H9 (cell line): ENCODE data around the gene ZFYVE27. TPM values are rescaled to one million over a fixed set of nuclear protein-coding genes. Genes with fewer than 3 reads are reported as not detected.

ENCODE experiments used
- DNase-seq: peaks from one replicate; pipeline ENCODE4 v3.0.0-alpha.2; 2017
- H2AFZ ChIP-seq: one replicate; pipeline ENCODE4 v1.6.1; 2013; ENCODE audit warnings: mild to moderate bottlenecking, low read length, control low read depth, moderate library complexity
- H2AK5ac ChIP-seq: 2 replicates; pipeline ENCODE4 v1.6.1; 2013; ENCODE audit warnings: low read length, control low read depth, mixed read lengths; ENCODE audit not compliant: insufficient read length
- H2BK120ac ChIP-seq: one replicate; pipeline ENCODE4 v1.6.1; 2013; ENCODE audit warnings: low read depth, mild to moderate bottlenecking, low read length, control low read depth, inconsistent platforms; ENCODE audit not compliant: poor library complexity, severe bottlenecking
- H2BK12ac ChIP-seq: 2 replicates; pipeline ENCODE4 v1.6.1; 2013; ENCODE audit warnings: low read length, control low read depth, mixed read lengths, low read depth; ENCODE audit not compliant: insufficient read length
- H2BK15ac ChIP-seq: 2 replicates; pipeline ENCODE4 v1.6.1; 2013; ENCODE audit warnings: low read depth, low read length, control low read depth
- H2BK20ac ChIP-seq: one replicate; pipeline ENCODE4 v1.6.1; 2013; ENCODE audit warnings: low read depth, mild to moderate bottlenecking, low read length, control low read depth, inconsistent platforms; ENCODE audit not compliant: poor library complexity, severe bottlenecking
- H2BK5ac ChIP-seq: 2 replicates; pipeline ENCODE4 v1.6.1; 2013; ENCODE audit warnings: low read length, control low read depth, mixed read lengths; ENCODE audit not compliant: insufficient read length
- H3K14ac ChIP-seq: 2 replicates; pipeline ENCODE4 v1.6.1; 2013; ENCODE audit warnings: low read length, control low read depth; ENCODE audit not compliant: insufficient read depth
- H3K18ac ChIP-seq: 2 replicates; pipeline ENCODE4 v1.6.1; 2013; ENCODE audit warnings: low read depth, mild to moderate bottlenecking, mixed read lengths, low read length, control low read depth; ENCODE audit not compliant: insufficient read length
- H3K23ac ChIP-seq: 2 replicates; pipeline ENCODE4 v1.6.1; 2013; ENCODE audit warnings: low read length, control low read depth, mixed read lengths, low read depth; ENCODE audit not compliant: insufficient read length
- H3K23me2 ChIP-seq: 2 replicates; pipeline ENCODE4 v1.6.1; 2013; ENCODE audit warnings: low read depth, mild to moderate bottlenecking, mixed read lengths, low read length, control low read depth; ENCODE audit not compliant: insufficient read length, poor library complexity, severe bottlenecking
- H3K27ac ChIP-seq: 2 replicates; pipeline ENCODE4 v1.5.1; 2013; ENCODE audit warnings: low read length, control low read depth, mixed read lengths, low read depth; ENCODE audit not compliant: insufficient read length
- H3K27me3 ChIP-seq: 2 replicates; pipeline ENCODE4 v1.6.1; 2013; ENCODE audit warnings: low read length, control low read depth, inconsistent platforms; ENCODE audit not compliant: insufficient read depth
- H3K4ac ChIP-seq: 2 replicates; pipeline ENCODE4 v1.6.1; 2013; ENCODE audit warnings: low read depth, mild to moderate bottlenecking, control low read depth, inconsistent platforms, low read length, moderate library complexity
- H3K4me1 ChIP-seq: 2 replicates; pipeline ENCODE4 v1.6.1; 2013; ENCODE audit warnings: low read length, control low read depth, inconsistent platforms; ENCODE audit not compliant: insufficient read depth
- H3K4me2 ChIP-seq: 2 replicates; pipeline ENCODE4 v1.6.1; 2013; ENCODE audit warnings: low read length, control low read depth, mixed read lengths; ENCODE audit not compliant: insufficient read length, insufficient read depth
- H3K56ac ChIP-seq: 2 replicates; pipeline ENCODE4 v1.6.1; 2013; ENCODE audit warnings: low read depth, mild to moderate bottlenecking, mixed read lengths, low read length, control low read depth; ENCODE audit not compliant: insufficient read length
- H3K79me1 ChIP-seq: 2 replicates; pipeline ENCODE4 v1.6.1; 2013; ENCODE audit warnings: low read depth, mild to moderate bottlenecking, moderate library complexity, low read length, control low read depth, inconsistent platforms; ENCODE audit not compliant: insufficient read depth, poor library complexity, severe bottlenecking
- H3K79me2 ChIP-seq: 2 replicates; pipeline ENCODE4 v1.6.1; 2013; ENCODE audit warnings: low read length, control low read depth, inconsistent platforms; ENCODE audit not compliant: insufficient read depth
- H3K9ac ChIP-seq: 2 replicates; pipeline ENCODE4 v1.6.1; 2013; ENCODE audit warnings: low read length, control low read depth, mixed read lengths; ENCODE audit not compliant: insufficient read length; ENCODE audit errors: extremely low read depth
- H3K9me3 ChIP-seq: one replicate; pipeline ENCODE4 v1.6.1; 2013; ENCODE audit warnings: low read depth, low read length, inconsistent platforms; ENCODE audit not compliant: control insufficient read depth
- H3T11ph ChIP-seq: one replicate; pipeline ENCODE4 v1.6.1; 2013; ENCODE audit warnings: mild to moderate bottlenecking, low read length, control low read depth, inconsistent platforms
- H4K20me1 ChIP-seq: one replicate; pipeline ENCODE4 v1.6.1; 2013; ENCODE audit not compliant: control insufficient read depth, insufficient read length, insufficient read depth
- H4K5ac ChIP-seq: 2 replicates; pipeline ENCODE4 v1.6.1; 2013; ENCODE audit warnings: low read depth, mild to moderate bottlenecking, mixed read lengths, low read length, control low read depth; ENCODE audit not compliant: insufficient read length
- H4K8ac ChIP-seq: replicated peaks from 2 replicates; pipeline ENCODE4 v1.6.1; 2013; ENCODE audit warnings: low read length, control low read depth, mixed read lengths, low read depth; ENCODE audit not compliant: insufficient read length
- H4K91ac ChIP-seq: 2 replicates; pipeline ENCODE4 v1.6.1; 2013; ENCODE audit warnings: low read depth, mild to moderate bottlenecking, moderate library complexity, mixed read lengths, low read length, control low read depth; ENCODE audit not compliant: insufficient read length
- H3K27ac Mint-ChIP-seq, 3 experiments: 2 replicates in 2 of 3; 3 replicates in 1 of 3; pipeline ENCODE4 v1.8.0; 2020 to 2021; ENCODE audit warnings: mixed read lengths in 3 of 3, mild to moderate bottlenecking in 1 of 3, moderate library complexity in 1 of 3
- H3K27me3 Mint-ChIP-seq: 2 replicates; pipeline ENCODE4 v1.8.0; 2021; ENCODE audit warnings: low read depth, mild to moderate bottlenecking, moderate library complexity, mixed read lengths
- H3K36me3 Mint-ChIP-seq, 3 experiments: 2 replicates in 2 of 3; 3 replicates in 1 of 3; pipeline ENCODE4 v1.8.0; 2020 to 2021; ENCODE audit warnings: low read depth in 3 of 3, mixed read lengths in 3 of 3; ENCODE audit not compliant: insufficient read depth in 1 of 3
- H3K4me1 Mint-ChIP-seq, 2 experiments: 2 replicates each; pipeline ENCODE4 v1.8.0; 2020; ENCODE audit warnings: mixed read lengths in 2 of 2
- H3K4me3 Mint-ChIP-seq, 2 experiments: 2 replicates in 1 of 2; 3 replicates in 1 of 2; pipeline ENCODE4 v1.8.0; 2020 to 2021; ENCODE audit warnings: mild to moderate bottlenecking in 2 of 2, mixed read lengths in 2 of 2, moderate library complexity in 1 of 2
- H3K9me3 Mint-ChIP-seq, 2 experiments: 2 replicates in 1 of 2; 3 replicates in 1 of 2; pipeline ENCODE4 v1.8.0; 2020; ENCODE audit warnings: mild to moderate bottlenecking in 2 of 2, mixed read lengths in 2 of 2, moderate library complexity in 1 of 2
- CTCF ChIP-seq: fragments of 200-600 bp; sonication (generic); conservative IDR thresholded peaks from 3 replicates; pipeline ENCODE4 v1.8.0; 2021; ENCODE audit warnings: antibody characterized with exemption, mild to moderate bottlenecking
- WGBS: extraction: QIAGEN DNeasy Blood & Tissue Kit; methylation state at CpG from one replicate; pipeline ENCODE4 v1.1.7; 2013; ENCODE audit warnings: missing lambda C conversion rate, low lambda C conversion rate, mixed read lengths; ENCODE audit not compliant: insufficient read length; ENCODE audit errors: extremely low coverage; 5-methylcytosine and 5-hydroxymethylcytosine counted together
- total RNA-seq: library from RNA; stranded (reverse); gene quantifications from 2 replicates; pipeline ENCODE4 v1.2.1, GENCODE V29; 2021

The ZFYVE27 gene
- total RNA-seq, 1 experiment from 2014 or later = 33.2 TPM

GRCh38 chr10:97738616-97739015 is 1.7 kb downstream of the ZFYVE27 start:
- H3K4me1 ChIP-seq = no peaks in the 10 kb centered on the region
- H3K27me3 ChIP-seq = peaks cover 17% of the 10 kb centered on the region; the same call in 1 of the 2 replicates
- DNase-seq = no peak
- H3K23ac ChIP-seq = no peak overlapping the region
- H4K8ac ChIP-seq = no peak overlapping the region
- Mint-ChIP-seq H3K27me3 (peaks cover 31% of the 10 kb centered on the region), H3K9me3 (peaks cover 15 to 16% of the 10 kb centered on the region in 2 experiments), H3K27ac (no peak overlapping the region), H3K4me3 (peak overlapping the region; percentile 81 to 96), H3K4me1 (peaks cover 8 to 9% of the 10 kb centered on the region in 2 experiments), H3K36me3 (peaks cover 21 to 58% (median 54%) of the 10 kb centered on the region in 3 experiments)
- no peak overlapping the region for H4K5ac ChIP-seq
- WGBS = no CpG with 5 or more reads among the region's 4 CpGs
- H2BK5ac ChIP-seq = no peak overlapping the region
- H3K9me3 ChIP-seq = peaks cover 4% of the 10 kb centered on the region
- H4K20me1 ChIP-seq = no peaks in the 10 kb centered on the region
- H2BK120ac ChIP-seq = no peak overlapping the region
- no peak overlapping the region for H2BK15ac ChIP-seq
- no peak overlapping the region for H3K4ac ChIP-seq
- TF ChIP-seq CTCF = no peak
- no peak overlapping the region for H2AFZ ChIP-seq
- peak overlapping the region; percentile 90 for H3K4me2 ChIP-seq
- H3K9ac ChIP-seq = no peak overlapping the region
- H2BK12ac ChIP-seq = no peak overlapping the region
- peaks cover 7% of the 10 kb centered on the region for H3K79me1 ChIP-seq
- H3K56ac ChIP-seq = no peak overlapping the region
- H3K14ac ChIP-seq = no peak overlapping the region
- no peak overlapping the region for H3K18ac ChIP-seq
- H4K91ac ChIP-seq = no peak overlapping the region
- H3K27ac ChIP-seq = no peak overlapping the region
- H3T11ph ChIP-seq = no peak overlapping the region
- no peak overlapping the region for H2AK5ac ChIP-seq
- H3K23me2 ChIP-seq = peaks cover 7% of the 10 kb centered on the region
- peaks cover 5% of the 10 kb centered on the region; the same call in 1 of the 2 replicates for H3K79me2 ChIP-seq
- no peak overlapping the region for H2BK20ac ChIP-seq
